WI38 (cell line): ENCODE results near the gene TMEM119.

Experiments used
- H3K4me3 ChIP-seq: 2 replicates; pipeline ENCODE4 v1.5.1; 2011; ENCODE audit warnings: low read depth, mild to moderate bottlenecking, control low read depth, low read length
- TF ChIP-seq, protein P1 (sequence below): IDR thresholded peaks from 2 replicates; pipeline ENCODE4 v1.5.1; 2012; ENCODE audit warnings: low read depth, mild to moderate bottlenecking, control low read depth, low read length

TMEM119 gene

DNA sequence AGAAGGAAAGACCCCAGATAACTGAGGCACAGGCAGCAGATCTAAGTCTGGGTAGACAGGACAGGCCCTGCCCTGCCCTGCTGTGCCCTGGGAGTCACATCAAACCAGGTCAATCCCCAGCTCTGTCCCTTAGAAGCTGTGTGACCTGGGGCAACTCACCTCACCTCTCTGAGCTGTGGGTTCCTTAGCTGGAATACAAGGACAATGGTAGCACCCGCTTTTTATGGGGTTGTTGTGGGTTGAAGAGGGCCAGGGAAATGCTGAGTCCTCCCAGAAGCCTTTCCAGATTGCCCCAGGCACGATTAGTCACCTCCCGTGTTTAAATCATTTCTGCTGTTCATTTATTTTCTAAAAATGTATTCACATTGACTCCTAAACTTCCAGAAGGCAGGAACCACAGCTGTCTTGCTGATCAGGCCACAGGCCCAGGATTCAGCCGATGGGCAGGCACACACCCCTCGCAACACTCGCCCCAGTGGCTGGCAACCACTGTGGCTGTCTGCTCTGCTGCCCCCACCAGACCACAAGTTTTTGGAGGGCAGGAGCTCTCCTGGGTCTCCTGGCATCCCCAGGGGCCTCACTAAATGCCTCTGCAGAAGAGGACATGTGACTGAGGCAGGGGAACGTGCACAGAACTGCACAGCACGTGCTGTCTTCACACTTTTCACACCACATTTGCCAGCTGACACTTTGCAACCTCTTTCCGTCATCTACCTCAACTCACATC lies 32.8 kb upstream of the TMEM119 start:
- no peak overlapping the region for H3K4me3 ChIP-seq
- TF ChIP-seq, protein P1, sequence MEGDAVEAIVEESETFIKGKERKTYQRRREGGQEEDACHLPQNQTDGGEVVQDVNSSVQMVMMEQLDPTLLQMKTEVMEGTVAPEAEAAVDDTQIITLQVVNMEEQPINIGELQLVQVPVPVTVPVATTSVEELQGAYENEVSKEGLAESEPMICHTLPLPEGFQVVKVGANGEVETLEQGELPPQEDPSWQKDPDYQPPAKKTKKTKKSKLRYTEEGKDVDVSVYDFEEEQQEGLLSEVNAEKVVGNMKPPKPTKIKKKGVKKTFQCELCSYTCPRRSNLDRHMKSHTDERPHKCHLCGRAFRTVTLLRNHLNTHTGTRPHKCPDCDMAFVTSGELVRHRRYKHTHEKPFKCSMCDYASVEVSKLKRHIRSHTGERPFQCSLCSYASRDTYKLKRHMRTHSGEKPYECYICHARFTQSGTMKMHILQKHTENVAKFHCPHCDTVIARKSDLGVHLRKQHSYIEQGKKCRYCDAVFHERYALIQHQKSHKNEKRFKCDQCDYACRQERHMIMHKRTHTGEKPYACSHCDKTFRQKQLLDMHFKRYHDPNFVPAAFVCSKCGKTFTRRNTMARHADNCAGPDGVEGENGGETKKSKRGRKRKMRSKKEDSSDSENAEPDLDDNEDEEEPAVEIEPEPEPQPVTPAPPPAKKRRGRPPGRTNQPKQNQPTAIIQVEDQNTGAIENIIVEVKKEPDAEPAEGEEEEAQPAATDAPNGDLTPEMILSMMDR: no peak

DNA sequence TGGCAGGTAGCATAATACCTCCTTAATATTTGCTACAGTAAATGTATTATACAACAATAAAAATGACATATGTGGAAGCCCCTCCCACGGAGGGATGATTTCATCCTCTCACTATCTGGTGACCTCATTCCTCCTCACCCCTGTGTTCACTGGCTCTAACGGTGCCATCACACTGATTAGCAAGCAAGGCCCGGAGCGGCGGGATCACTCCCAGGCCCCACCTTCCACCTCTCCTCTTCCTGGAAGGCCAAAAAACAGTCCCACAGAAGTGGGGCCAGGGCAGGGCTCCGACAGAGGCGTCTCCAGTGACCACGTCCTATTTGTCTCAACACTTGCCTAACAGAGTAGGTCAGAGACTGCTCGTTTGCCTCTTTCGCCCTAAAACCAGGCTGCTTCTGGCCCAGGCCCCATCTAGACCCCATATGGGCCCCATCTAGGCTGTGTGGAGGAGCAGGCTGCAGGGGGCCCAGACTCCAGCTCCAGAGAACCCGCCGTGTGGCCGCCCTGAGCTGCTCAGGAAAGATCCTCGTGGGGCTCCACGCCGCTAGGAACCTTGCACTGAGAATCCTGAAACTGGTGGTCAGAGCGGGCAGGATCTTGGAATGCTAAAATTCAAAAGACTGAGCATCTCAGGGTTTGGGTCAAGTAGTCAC lies 32.1 kb upstream of the TMEM119 start:
- TF ChIP-seq, protein P1: no peak

DNA sequence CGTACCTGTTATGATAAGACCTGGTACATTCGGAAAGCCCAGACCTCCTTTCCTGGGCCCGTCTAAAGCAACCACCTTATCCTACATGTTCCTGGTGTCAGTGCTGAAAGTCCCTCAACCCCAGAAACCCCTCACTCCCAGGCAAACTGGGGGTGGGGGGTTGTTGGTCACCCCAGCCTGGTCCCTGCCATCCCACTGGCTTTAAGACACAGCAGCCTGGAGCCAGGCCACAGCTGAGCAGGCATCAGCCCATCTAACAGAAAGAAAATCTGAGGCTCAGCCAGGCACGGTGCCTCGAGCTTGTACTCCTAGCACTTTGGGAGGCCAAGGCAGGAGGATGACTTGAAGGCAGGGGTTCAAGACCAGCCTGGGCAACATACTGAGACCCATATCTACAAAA lies 31.3 kb upstream of the TMEM119 start:
- TF ChIP-seq, protein P1: no peak
- no peak overlapping the region for H3K4me3 ChIP-seq

More for the DNA sequence above, 32.1 kb upstream of the TMEM119 start:
- no peak overlapping the region for H3K4me3 ChIP-seq

DNA sequence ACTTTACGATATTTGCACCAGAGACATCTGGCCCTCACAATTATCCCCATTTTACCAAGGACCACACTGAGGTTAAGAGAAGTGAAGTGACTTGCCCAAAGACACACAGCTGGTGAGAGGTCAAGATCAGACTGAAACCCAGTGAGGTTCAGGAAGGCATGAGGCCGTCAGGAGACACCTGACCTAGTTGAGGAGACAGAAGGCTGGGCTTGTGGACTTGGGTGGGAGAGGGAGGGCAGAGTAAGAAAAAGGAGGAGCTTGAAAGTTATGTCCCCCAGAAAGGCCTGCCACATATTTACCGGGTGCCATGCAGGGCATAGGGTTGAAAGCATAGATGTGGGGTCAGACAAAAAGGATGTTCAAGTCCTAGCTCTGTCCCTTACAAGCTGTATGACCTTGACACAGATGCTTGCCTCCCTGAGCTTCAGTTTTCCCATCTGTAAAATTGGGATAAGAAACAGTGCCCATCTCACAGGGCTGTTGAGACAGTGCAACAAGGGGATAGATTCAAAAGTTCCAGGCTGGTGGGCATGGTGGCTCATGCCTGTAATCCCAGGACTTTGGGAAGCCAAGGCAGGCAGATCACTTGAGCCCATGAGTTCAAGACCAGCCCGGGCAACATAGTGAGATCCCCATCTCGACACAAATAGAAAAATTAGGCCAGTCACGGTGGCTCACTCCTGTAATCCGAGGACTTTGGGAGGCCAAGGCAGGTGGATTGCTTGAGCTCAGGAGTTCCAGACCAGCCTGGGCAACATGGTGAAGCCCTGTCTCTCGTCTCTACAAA lies 29.4 kb upstream of the TMEM119 start:
- H3K4me3 ChIP-seq: no peak overlapping the region

DNA sequence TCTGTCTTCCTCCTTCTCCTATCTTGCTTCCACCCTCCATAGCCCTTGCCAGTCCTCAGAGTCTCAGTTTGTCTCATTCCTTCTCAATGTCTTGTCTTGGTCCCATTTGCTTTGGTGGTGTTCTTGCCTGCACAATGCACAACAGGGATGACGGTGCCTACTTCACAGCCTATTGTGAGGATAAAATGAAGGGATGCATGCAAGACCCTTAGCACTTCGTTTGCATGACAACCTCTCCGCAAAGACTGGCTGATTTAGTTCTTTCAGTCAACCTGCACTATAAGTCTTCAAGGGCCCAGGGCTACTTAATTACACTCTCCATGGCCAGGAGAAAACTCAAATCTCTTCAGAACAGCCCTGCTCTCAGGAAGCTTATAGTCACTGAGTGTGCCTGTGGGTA lies 27.3 kb upstream of the TMEM119 start:
- no peak overlapping the region for H3K4me3 ChIP-seq
- TF ChIP-seq, protein P1: no peak

More for the DNA sequence above, 29.4 kb upstream of the TMEM119 start:
- TF ChIP-seq, protein P1: no peak

DNA sequence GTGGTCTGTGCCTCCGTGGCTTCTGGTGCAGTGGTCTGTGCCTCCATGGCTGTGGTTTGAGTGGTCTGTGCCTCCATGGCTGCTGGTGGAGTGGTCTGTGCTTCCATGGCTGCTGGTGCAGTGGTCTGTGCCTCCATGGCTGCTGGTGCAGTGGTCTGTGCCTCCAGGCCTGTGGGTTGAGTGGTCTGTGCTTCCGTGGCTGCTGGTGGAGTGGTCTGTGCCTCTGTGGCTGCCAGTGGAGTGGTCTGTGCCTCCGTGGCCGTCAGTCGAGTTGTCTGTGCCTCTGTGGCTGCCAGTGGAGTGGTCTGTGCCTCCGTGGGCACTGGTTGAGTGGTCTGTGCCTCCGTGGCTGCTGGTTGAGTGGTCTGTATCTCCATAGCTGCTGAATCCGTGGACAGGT lies 25.7 kb upstream of the TMEM119 start:
- TF ChIP-seq, protein P1: no peak

More for the DNA sequence above, 25.7 kb upstream of the TMEM119 start:
- no peak overlapping the region for H3K4me3 ChIP-seq
